HG03558 (cell line): ENCODE results near the gene STX8.
A peak's percentile ranks its signal among the peaks of the same experiment; 100 is the strongest.

Source experiments
- ATAC-seq: cut with Tn5 transposase; IDR thresholded peaks from one replicate; pipeline ENCODE4 v1.9.1; 2021; ENCODE audit warnings: moderate number of reproducible peaks; ENCODE audit not compliant: unreplicated experiment; ENCODE audit errors: extremely low read depth

STX8 gene

DNA sequence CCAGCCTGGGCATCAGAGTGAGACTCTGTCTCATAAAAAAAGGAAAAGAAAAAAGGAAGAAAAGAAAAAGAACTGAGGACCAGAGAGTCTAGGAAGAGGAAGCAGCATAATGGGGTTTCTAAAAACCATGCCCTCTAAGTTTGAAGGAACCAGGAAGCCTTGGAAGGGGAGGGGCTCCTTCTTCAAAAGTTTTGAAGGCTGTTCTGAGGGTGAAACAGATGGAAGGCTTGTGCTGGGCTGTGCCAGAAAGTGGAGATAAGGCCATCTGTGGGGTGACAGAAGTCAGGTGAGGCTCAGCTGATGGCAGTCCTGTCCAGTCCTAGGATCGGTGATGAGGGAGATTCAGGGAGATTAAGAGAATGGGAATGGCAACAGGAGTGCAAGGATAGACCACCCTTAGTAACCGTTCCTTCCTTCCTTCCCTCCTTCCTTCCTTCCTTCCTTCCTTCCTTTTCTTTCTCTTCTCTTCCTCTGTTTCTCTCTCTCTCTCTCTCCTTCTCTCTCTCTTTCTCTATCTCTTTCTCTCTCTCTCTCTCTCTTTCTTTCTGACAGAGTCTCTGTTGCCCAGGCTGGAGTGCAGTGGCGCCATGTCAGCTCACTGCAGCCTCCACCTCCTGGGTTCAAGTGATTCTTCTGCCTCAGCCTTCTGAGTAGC, 371.7 kb downstream of the STX8 start:
- no peak for ATAC-seq

DNA sequence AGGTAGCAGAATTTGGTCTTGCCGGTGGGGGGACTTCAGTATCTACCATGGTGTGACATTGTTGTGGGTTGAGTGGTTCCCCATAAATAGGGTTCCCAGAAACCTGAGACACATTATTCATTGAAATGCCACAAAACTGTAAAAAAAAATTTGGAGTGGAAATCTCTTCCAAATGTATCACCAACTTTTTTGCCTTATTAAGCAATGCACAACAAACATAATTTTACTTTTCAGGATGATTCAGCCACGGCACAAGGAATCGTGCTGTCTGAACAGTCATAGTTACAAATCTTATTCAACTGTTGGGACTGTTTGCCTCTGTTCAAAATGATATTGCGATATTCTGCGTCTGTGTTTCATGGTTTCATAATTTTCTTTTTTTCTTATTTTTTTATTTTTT, 373.1 kb downstream of the STX8 start:
- ATAC-seq = no peak

DNA sequence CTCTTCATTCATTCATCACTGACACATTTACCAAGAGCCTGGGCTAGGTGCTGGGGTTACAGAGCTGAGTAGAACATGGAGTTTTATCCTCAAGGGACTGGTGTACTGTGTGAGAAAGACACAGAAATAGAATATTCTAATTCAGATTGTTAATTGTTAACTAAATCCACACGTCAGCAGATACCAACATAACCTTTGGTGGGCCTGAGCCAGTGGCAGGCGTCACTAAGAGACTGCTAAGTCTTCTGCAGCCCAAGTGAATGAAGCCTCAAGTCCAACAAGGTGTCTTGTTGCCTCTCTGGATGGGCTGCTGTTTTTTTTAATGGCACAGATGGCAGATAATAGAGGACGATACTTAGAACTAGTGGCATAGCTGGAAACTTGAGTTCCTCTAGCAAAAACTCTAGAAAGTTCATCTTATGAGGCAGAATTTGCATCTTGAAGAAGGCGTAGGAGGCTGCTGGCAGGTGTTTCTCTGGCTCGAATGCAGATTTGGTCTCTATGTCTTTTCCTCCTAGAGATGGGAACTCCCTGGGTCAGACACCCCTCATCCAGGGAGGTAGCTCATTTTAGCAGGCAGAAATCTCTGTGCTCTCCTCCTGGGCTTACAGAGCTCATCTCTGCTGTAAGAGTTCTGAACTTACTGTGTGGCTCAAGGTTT, 374.8 kb downstream of the STX8 start:
- ATAC-seq = peak; percentile 38
